ENCODE results near the gene CFAP57.

CFAP57 gene

GRCh38 chr1:43144237-43144636 lies 27.9 kb upstream of the CFAP57 start:
- H3K9me3 Mint-ChIP-seq = peaks cover 14% of the 10 kb centered on the region
- H3K4me3 Mint-ChIP-seq = no peak overlapping the region
- no peak for TF ChIP-seq CTCF (IDR thresholded peaks at IDR 0.05; ENCODE audit: unreplicated experiment in 3 of 3)
- no peaks in the 10 kb centered on the region for H3K36me3 Mint-ChIP-seq (ENCODE audit: low read depth)
- no peak overlapping the region for H3K27ac Mint-ChIP-seq
- peaks cover 8% of the 10 kb centered on the region for H3K27me3 Mint-ChIP-seq (ENCODE audit: low read depth)
- peaks cover 17% of the 10 kb centered on the region for H3K4me1 Mint-ChIP-seq

GRCh38 chr1:43147625-43148327 lies 24.4 kb upstream of the CFAP57 start:
- Mint-ChIP-seq H3K36me3 (ENCODE audit: low read depth) (no peaks in the 10 kb centered on the region), H3K27ac (peak overlapping the region in 1 of 3 experiments; percentile 25), H3K4me1 (peaks cover 20% of the 10 kb centered on the region), H3K9me3 (no peaks in the 10 kb centered on the region), H3K27me3 (ENCODE audit: low read depth) (peaks cover 11% of the 10 kb centered on the region), H3K4me3 (peak overlapping the region; percentile 78 to 79 (median 78))
- no peak for TF ChIP-seq CTCF (IDR thresholded peaks at IDR 0.05; ENCODE audit: unreplicated experiment in 3 of 3)

GRCh38 chr1:43149889-43150288 lies 22.2 kb upstream of the CFAP57 start:
- Mint-ChIP-seq H3K36me3 (ENCODE audit: low read depth) (no peaks in the 10 kb centered on the region), H3K9me3 (no peaks in the 10 kb centered on the region), H3K27me3 (ENCODE audit: low read depth) (peaks cover 3% of the 10 kb centered on the region), H3K4me3 (peak overlapping the region; percentile 36 to 46 (median 42)), H3K4me1 (peaks cover 20% of the 10 kb centered on the region), H3K27ac (no peak overlapping the region)
- no peak for TF ChIP-seq CTCF (IDR thresholded peaks at IDR 0.05; ENCODE audit: unreplicated experiment in 3 of 3)

GRCh38 chr1:43152866-43153265 lies 19.3 kb upstream of the CFAP57 start:
- TF ChIP-seq CTCF (IDR thresholded peaks at IDR 0.05; ENCODE audit: unreplicated experiment in 3 of 3) = no peak
- Mint-ChIP-seq H3K36me3 (ENCODE audit: low read depth) (no peaks in the 10 kb centered on the region), H3K4me1 (peaks cover 12% of the 10 kb centered on the region), H3K9me3 (no peaks in the 10 kb centered on the region), H3K4me3 (no peak overlapping the region), H3K27ac (no peak overlapping the region), H3K27me3 (ENCODE audit: low read depth) (peaks cover 10% of the 10 kb centered on the region)

- H3K27me3 Mint-ChIP-seq (ENCODE audit: low read depth) = peaks cover 10% of the 10 kb centered on the region
- H3K4me3 Mint-ChIP-seq = no peak overlapping the region
Observed at GRCh38 chr1:43153443-43153842, 18.7 kb upstream of the CFAP57 start.

More at GRCh38 chr1:43153443-43153842, 18.7 kb upstream of the CFAP57 start:
- no peak for TF ChIP-seq CTCF (IDR thresholded peaks at IDR 0.05; ENCODE audit: unreplicated experiment in 3 of 3)
- H3K27ac Mint-ChIP-seq = no peak overlapping the region
- peaks cover 10% of the 10 kb centered on the region for H3K4me1 Mint-ChIP-seq
- no peaks in the 10 kb centered on the region for H3K36me3 Mint-ChIP-seq (ENCODE audit: low read depth)
- no peaks in the 10 kb centered on the region for H3K9me3 Mint-ChIP-seq

Measured in nephron (organoid).